HuH-7 (cell line): ENCODE results near the gene TTC14.

Experiments
- DNase-seq: peaks from one replicate; pipeline ENCODE4 v3.0.0; 2011; ENCODE audit warnings: low spot score

TTC14 gene

DNA sequence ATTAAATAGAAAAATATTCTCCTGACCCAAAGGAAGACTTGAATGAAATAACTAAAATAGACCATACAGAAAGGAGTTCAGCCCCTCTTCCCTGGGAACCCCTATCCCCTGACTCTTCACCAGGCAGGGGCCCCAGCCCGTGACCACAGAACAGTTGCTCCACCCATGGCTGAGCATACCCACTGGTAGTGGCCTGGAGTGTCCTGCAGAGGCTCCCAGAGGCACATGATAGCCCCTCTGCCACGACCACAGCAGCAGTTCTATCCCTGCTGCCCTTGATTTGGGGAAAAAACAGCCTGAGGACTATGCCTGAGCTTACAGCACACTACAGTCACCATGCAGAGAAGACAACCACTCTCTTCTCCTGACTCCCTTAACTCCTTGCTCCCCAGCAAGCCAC lies 31.8 kb downstream of the TTC14 start:
- DNase-seq: no peak

DNA sequence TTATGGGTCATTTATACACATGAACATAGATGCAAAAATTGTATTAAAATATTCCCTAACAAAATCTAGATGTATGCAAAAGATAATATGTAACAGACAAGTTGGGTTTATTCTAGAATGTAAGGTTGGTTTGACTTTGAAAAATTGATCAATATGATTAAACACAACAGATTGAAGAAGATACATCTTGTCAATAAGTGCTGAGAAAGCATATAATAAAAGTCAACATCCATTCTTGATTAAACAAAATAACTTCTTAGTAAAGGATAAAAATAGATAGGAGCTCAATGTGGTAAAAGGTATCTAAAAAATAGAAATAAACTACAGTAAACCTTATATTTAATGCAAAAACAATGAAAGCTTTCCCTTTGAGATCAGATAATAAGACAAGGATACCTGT lies 39.0 kb downstream of the TTC14 start:
- no peak for DNase-seq

DNA sequence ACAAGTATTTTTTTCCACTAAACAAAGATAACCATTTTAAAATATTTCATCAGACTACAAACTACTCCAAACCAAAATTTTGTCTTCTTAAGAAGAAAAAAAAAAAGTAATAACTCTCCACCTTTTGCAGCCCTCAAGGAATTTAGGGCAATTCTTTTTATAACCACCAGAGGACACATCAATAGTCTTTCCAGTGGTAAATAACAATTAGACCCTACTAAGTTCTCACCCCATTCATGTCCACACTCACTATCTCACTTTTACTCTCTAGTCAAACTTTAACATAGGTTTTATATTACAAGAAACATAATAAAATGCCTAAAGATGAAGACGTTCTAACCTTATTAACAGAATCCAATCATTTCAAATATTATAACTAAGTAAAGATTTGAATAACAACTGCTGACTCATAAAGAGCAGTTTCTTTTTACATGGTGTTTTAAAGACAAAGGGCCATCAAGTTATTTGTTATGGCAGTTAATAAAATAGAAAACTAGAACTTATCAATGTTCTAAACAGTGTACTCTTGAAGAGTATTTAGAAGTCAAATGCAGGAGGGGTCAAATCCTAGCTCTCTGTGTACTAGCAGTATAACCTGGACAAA lies 44.3 kb downstream of the TTC14 start:
- DNase-seq: no peak

DNA sequence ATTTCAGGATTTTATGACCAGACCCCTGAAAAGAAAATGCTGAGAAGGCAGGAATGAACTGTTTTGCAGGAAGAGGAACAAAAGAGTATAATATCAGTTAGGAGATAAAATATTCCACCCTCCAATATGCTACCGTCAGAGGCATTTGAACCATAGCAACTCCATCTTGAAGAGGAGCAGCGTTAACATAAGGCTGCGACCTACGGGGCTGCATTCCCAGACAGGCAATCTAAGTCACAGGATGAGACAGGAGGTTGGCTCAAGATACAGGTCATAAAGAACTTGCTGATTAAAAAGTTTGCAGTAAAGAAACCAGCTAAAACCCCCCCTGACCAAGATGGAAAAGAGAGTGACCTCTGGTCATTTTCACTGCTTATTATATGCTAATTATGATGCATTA lies 54.4 kb downstream of the TTC14 start:
- DNase-seq: no peak

DNA sequence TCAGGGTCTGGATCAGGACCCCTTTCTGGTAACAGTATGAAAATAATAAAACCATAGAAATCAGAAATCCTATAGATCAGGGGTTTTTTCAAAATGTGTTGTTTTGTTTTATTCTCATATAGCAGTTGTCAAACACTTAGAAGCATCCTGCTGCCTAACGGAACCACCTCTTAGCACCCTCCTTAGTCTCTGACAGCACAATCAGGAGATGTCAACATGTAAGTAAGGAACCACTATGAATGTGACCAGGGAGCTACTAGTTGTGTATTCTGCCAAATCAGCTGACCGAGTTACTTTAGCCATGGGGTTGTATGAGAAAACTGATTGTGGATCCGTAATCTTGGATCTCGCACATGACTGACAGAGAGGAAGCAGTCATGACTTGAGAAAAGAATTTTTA lies 55.1 kb downstream of the TTC14 start:
- DNase-seq: no peak
